K562 (cell line): ENCODE results near the gene KLHL22. TPM values are rescaled to one million over a fixed set of nuclear protein-coding genes. Genes with fewer than 3 reads are reported as not detected.

Experiments used
- ATAC-seq: fragments of 200-7000 bp; cut with Tn5 transposase; 3 replicates; pipeline ENCODE4 v1.9.1; 2020; ENCODE audit warnings: moderate library complexity
- BruUV-seq: library from RNA; stranded (reverse); fragments of 400-500 nt; replicated peaks from 2 replicates; lab custom pipeline; 2021; lab: Mats Ljungman, UMichigan
- CTCF ChIA-PET: fragments of 300-600 bp; formaldehyde crosslinking; extraction: SDS; loops from one replicate; lab custom pipeline; 2021; ENCODE audit warnings: low intra/inter-chr PET ratio; lab: Yijun Ruan, JAX
- POLR2A ChIA-PET: fragments of 300-600, 350-650 bp; sonication (Branson Sonifier 250); formaldehyde crosslinking; extraction: SDS; loops from one replicate; lab custom pipeline; 2021; ENCODE audit warnings: antibody characterized with exemption, inconsistent platforms; lab: Yijun Ruan, JAX
- DNase-seq, 4 experiments: peaks; one replicate each; pipeline versions ENCODE4 v3.0.0 to v3.0.0-alpha.2; 2011 to 2018; ENCODE audit warnings: low spot score in 3 of 4, mixed read lengths in 3 of 4; ENCODE audit errors: extremely low read depth in 1 of 4
- FAIRE-seq: peaks from 2 replicates; lab custom pipeline; 2011; peaks lifted over from hg19 to GRCh38; lab: Jason Lieb, UNC
- H2AFZ ChIP-seq: 2 replicates; pipeline ENCODE4 v1.6.0; 2011; ENCODE audit warnings: low read depth, low read length, control low read depth, inconsistent platforms
- H3K27ac ChIP-seq: fragments of 200-600 bp; 3 replicates; pipeline ENCODE4 v1.8.0; 2011; ENCODE audit warnings: low read depth, mild to moderate bottlenecking, control low read depth, inconsistent platforms, low read length, moderate library complexity, mixed read lengths; ENCODE audit errors: extremely low read depth
- H3K27me3 ChIP-seq, 2 experiments: fragments of 300-600 bp in 1 of 2; 2 replicates in 1 of 2; 3 replicates in 1 of 2; pipeline versions ENCODE4 v1.6.0 to v1.8.0; 2011; ENCODE audit warnings: inconsistent platforms in 2 of 2, low read length in 2 of 2, mild to moderate bottlenecking in 1 of 2, mixed read lengths in 1 of 2, moderate library complexity in 1 of 2; ENCODE audit not compliant: control insufficient read depth in 2 of 2, insufficient read depth in 2 of 2
- H3K36me3 ChIP-seq: fragments of 300-600 bp; 3 replicates; pipeline ENCODE4 v1.8.0; 2011; ENCODE audit warnings: mild to moderate bottlenecking, low read length, inconsistent platforms; ENCODE audit not compliant: control insufficient read depth, insufficient read depth
- H3K4me1 ChIP-seq, 2 experiments: fragments of 200-600 bp in 1 of 2; replicated peaks in 1 of 2; 2 replicates in 1 of 2; 3 replicates in 1 of 2; pipeline versions ENCODE4 v1.5.1 to v1.8.0; 2011; ENCODE audit warnings: inconsistent platforms in 2 of 2, low read length in 2 of 2, mild to moderate bottlenecking in 1 of 2, mixed read lengths in 1 of 2, moderate library complexity in 1 of 2; ENCODE audit not compliant: control insufficient read depth in 2 of 2, insufficient read depth in 2 of 2
- H3K4me2 ChIP-seq: 2 replicates; pipeline ENCODE4 v1.6.1; 2011; ENCODE audit warnings: low read length, control low read depth, inconsistent platforms, mixed read lengths; ENCODE audit not compliant: insufficient read depth
- H3K4me3 ChIP-seq: fragments of 200-600 bp; sonication (generic), shearing (Covaris generic); 2 replicates; pipeline ENCODE4 v1.5.1; 2016; ENCODE audit warnings: control low read depth, inconsistent platforms
- H3K79me2 ChIP-seq: fragments of 200-600 bp; 3 replicates; pipeline ENCODE4 v1.8.0; 2011; ENCODE audit warnings: low read length, inconsistent platforms; ENCODE audit not compliant: control insufficient read depth, insufficient read depth
- H3K9ac ChIP-seq, 2 experiments: 2 replicates each; pipeline versions ENCODE4 v1.6.0 to v1.6.1; 2011; ENCODE audit warnings: low read depth in 2 of 2, low read length in 2 of 2, control low read depth in 1 of 2, inconsistent platforms in 1 of 2, mild to moderate bottlenecking in 1 of 2, mixed read lengths in 1 of 2; ENCODE audit not compliant: insufficient read depth in 1 of 2
- H3K9me1 ChIP-seq: one replicate; pipeline ENCODE4 v1.6.0; 2011; ENCODE audit warnings: inconsistent platforms, mild to moderate bottlenecking, low read length, moderate library complexity; ENCODE audit not compliant: control insufficient read depth, insufficient read depth
- H3K9me3 ChIP-seq: replicated peaks from 2 replicates; pipeline ENCODE4 v1.5.1; 2011; ENCODE audit warnings: low read depth, low read length, inconsistent platforms; ENCODE audit not compliant: control insufficient read depth, insufficient read depth
- H4K20me1 ChIP-seq: replicated peaks from 2 replicates; pipeline ENCODE4 v1.6.1; 2011; ENCODE audit warnings: low read length, inconsistent platforms, mixed read lengths; ENCODE audit not compliant: control insufficient read depth, insufficient read depth
- ELF1 ChIP-seq: fragments of 200-800 bp; sonication (Bioruptor generic); IDR thresholded peaks from 2 replicates; pipeline ENCODE4 v1.6.1; 2016; ENCODE audit warnings: missing genetic modification characterization, missing compliant biosample characterization
- EP300 ChIP-seq: IDR thresholded peaks from 2 replicates; pipeline ENCODE4 v1.6.1; 2012; ENCODE audit warnings: low read length, improper control_type of control experiment
- ETV5 ChIP-seq: sonication (generic); formaldehyde crosslinking; IDR thresholded peaks from 2 replicates; pipeline ENCODE4 v1.4.0; 2020; ENCODE audit warnings: low read depth, mild to moderate bottlenecking, missing genetic modification reagents
- FOXJ3 ChIP-seq: sonication (generic); formaldehyde crosslinking; IDR thresholded peaks from 2 replicates; pipeline ENCODE4 v1.4.0; 2020; ENCODE audit warnings: mild to moderate bottlenecking, missing genetic modification reagents
- HDAC2 ChIP-seq: fragments of 450-650 bp; IDR thresholded peaks from 2 replicates; pipeline ENCODE4 v1.6.1; 2016; ENCODE audit warnings: mild to moderate bottlenecking
- HDAC3 ChIP-seq: fragments of 450-650 bp; IDR thresholded peaks from 2 replicates; pipeline ENCODE4 v1.6.1; 2018; ENCODE audit warnings: borderline replicate concordance, mild to moderate bottlenecking, moderate library complexity; ENCODE audit not compliant: partially characterized antibody
- MECOM ChIP-seq: fragments of 250-450 bp; sonication (Bioruptor Pico); IDR thresholded peaks from 2 replicates; pipeline ENCODE4 v1.8.0; 2022; ENCODE audit warnings: inconsistent platforms
- NFIC ChIP-seq: fragments of 450-650 bp; IDR thresholded peaks from 2 replicates; pipeline ENCODE4 v1.6.1; 2017; ENCODE audit warnings: mild to moderate bottlenecking, inconsistent platforms
- NR1H2 ChIP-seq: sonication (generic); formaldehyde crosslinking; IDR thresholded peaks from 2 replicates; pipeline ENCODE4 v1.4.0; 2020; ENCODE audit warnings: mild to moderate bottlenecking, missing genetic modification reagents
- RCOR1 ChIP-seq, 2 experiments: IDR thresholded peaks; 2 replicates each; pipeline ENCODE4 v1.6.1; 2012; ENCODE audit warnings: low read depth in 2 of 2, low read length in 2 of 2, borderline replicate concordance in 1 of 2, improper control_type of control experiment in 1 of 2
- SIN3A ChIP-seq, 2 experiments: fragments of 150-350 bp in 1 of 2; IDR thresholded peaks; 2 replicates each; pipeline ENCODE4 v1.6.1; 2011 to 2016; ENCODE audit warnings: borderline replicate concordance in 2 of 2, low read depth in 2 of 2, low read length in 2 of 2, mild to moderate bottlenecking in 2 of 2, moderate library complexity in 2 of 2; ENCODE audit not compliant: control insufficient read depth in 1 of 2
- STAT5B ChIP-seq: fragments of 250-450 bp; sonication (Bioruptor Pico); IDR thresholded peaks from 2 replicates; pipeline ENCODE4 v1.8.0; 2021; ENCODE audit warnings: mild to moderate bottlenecking, inconsistent platforms
- TCF3 ChIP-seq: sonication (generic); formaldehyde crosslinking; IDR thresholded peaks from 2 replicates; pipeline ENCODE4 v1.4.0; 2020; ENCODE audit warnings: mild to moderate bottlenecking, missing genetic modification reagents
- THAP7 ChIP-seq: fragments of 250-450 bp; sonication (Bioruptor Pico); IDR thresholded peaks from 2 replicates; pipeline ENCODE4 v1.5.0; 2021
- ZC3H11A ChIP-seq: IDR thresholded peaks from 2 replicates; pipeline ENCODE4 v1.6.1; 2012; ENCODE audit warnings: low read depth, low read length, improper control_type of control experiment
- ZFP1 ChIP-seq: fragments of 450-650 bp; formaldehyde crosslinking; IDR thresholded peaks from 2 replicates; pipeline ENCODE4 v1.4.0; 2020; ENCODE audit warnings: mild to moderate bottlenecking, mixed read lengths
- ZMIZ1 ChIP-seq, 2 experiments: fragments of 150-350 bp in 1 of 2; IDR thresholded peaks; 2 replicates each; pipeline ENCODE4 v1.6.1; 2012 to 2016; ENCODE audit warnings: low read depth in 2 of 2, low read length in 2 of 2, mild to moderate bottlenecking in 1 of 2, moderate library complexity in 1 of 2
- WGBS: fragments of 100-300 bp; shearing (Covaris generic); methylation state at CpG from one replicate; pipeline ENCODE4 v1.1.6; 2016; ENCODE audit warnings: low coverage, mixed read lengths; ENCODE audit not compliant: insufficient coverage; ENCODE audit errors: missing lambda C conversion rate; 5-methylcytosine and 5-hydroxymethylcytosine counted together
- in situ Hi-C: fragments of 300-500 bp; cut with MboI; formaldehyde crosslinking; loops from 4 replicates; pipeline ENCODE4 v1.15.0; 2018; ENCODE audit warnings: inconsistent platforms, mixed read lengths
- intact Hi-C: fragments of 100-400 bp; cut with micrococcal nuclease; formaldehyde crosslinking; loops from 2 replicates; pipeline ENCODE4 v1.14.2; 2022
- polyA plus RNA-seq, 8 experiments: library from polyadenylated mRNA; depleted of rRNA in 4 of 8; stranded (reverse) in 5 of 8; unstranded in 3 of 8; fragments of >200 nt; fragmentation: Nextera tagmentation in 2 of 8; fragmentation: Illumina TruSeq in 1 of 8; extraction: Ambion mirVana in 2 of 8; extraction: Trizol in 1 of 8; gene quantifications; 2 replicates each; pipeline versions ENCODE4 v1.2.1 to v1.2.3, GENCODE V29; 2011 to 2014; ENCODE audit warnings: inconsistent platforms in 1 of 8, missing spikeins in 1 of 8
- total RNA-seq, 7 experiments: library from RNA; depleted of rRNA in 6 of 7; stranded (reverse); fragments of >200 nt in 6 of 7; fragmentation: Illumina TruSeq in 2 of 7; extraction: Trizol in 2 of 7; gene quantifications; 2 replicates each; pipeline versions ENCODE4 v1.2.1 to v1.2.3, GENCODE V29; 2011 to 2021; ENCODE audit warnings: low replicate concordance in 1 of 7

KLHL22 gene
- total and polyA plus RNA-seq, 9 of the 15 experiments (the other 6 are each of a cell fraction or from before 2014, with no cell fraction given): 1.3 to 25.6 (median 15.2) TPM

GRCh38 chr22:20524004-20524481, 28.4 kb upstream of the KLHL22 start:
- H3K4me2 ChIP-seq: peak overlapping the region; percentile 48; the same call in 1 of the 2 replicates
- peaks cover 74% of the 10 kb centered on the region for H3K36me3 ChIP-seq
- 0 out of 2 replicates have a peak, but pooled peaks have one; percentile 53 for TF ChIP-seq MECOM (CRISPR knock-in tag)
- TF ChIP-seq NR1H2: no peak
- no peak for TF ChIP-seq HDAC3
- TF ChIP-seq HDAC2: no peak
- 0 out of 2 replicates have a peak, but pooled peaks have one; percentile 37 for TF ChIP-seq THAP7
- TF ChIP-seq STAT5B (CRISPR knock-in tag): 0 out of 2 replicates have a peak, but pooled peaks have one; percentile 63
- TF ChIP-seq ELF1 (tag): peak; percentile 48; the same call in 1 of the 2 replicates
- peak; percentile 35; the same call in 1 of the 2 replicates for TF ChIP-seq ETV5
- TF ChIP-seq ZFP1 (CRISPR knock-in tag): no peak
- peak in 1 of 2 experiments; percentile 22; a peak in 1 of 4 replicates for TF ChIP-seq SIN3A (IDR thresholded peaks at IDR 0.05; ENCODE audit: borderline replicate concordance in 2 of 2, control insufficient read depth in 1 of 2, low read depth in 2 of 2, low read length in 2 of 2)
- TF ChIP-seq EP300: peak; percentile 53
- TF ChIP-seq ZMIZ1 (IDR thresholded peaks at IDR 0.05; ENCODE audit: low read depth in 2 of 2, low read length in 2 of 2): 0 out of 4 replicates have a peak, but pooled peaks of 1 of the 2 experiments have one; percentile 31
- TF ChIP-seq FOXJ3 (CRISPR knock-in tag): no peak
- TF ChIP-seq NFIC: no peak
- 0 out of 4 replicates have a peak, but pooled peaks of 1 of the 2 experiments have one; percentile 23 for TF ChIP-seq RCOR1 (IDR thresholded peaks at IDR 0.05; ENCODE audit: borderline replicate concordance in 1 of 2, low read depth in 2 of 2, low read length in 2 of 2)
- TF ChIP-seq TCF3 (CRISPR knock-in tag): peak; percentile 53
- peak; percentile 57; the same call in 1 of the 2 replicates for TF ChIP-seq ZC3H11A

More at GRCh38 chr22:20524004-20524481, 28.4 kb upstream of the KLHL22 start:
- DNase-seq (peak in 3 of 4 experiments; percentile 52 to 63 (median 63)), ATAC-seq (peak; percentile 13), FAIRE-seq (no peak)
- in situ Hi-C loops (no loop called here), intact Hi-C loops (no loop called here)
- Histone ChIP-seq H4K20me1 (peaks cover 56% of the 10 kb centered on the region), H3K9me1 (peaks cover 23% of the 10 kb centered on the region), H3K4me3 (no peak overlapping the region), H3K27me3 (no peaks in the 10 kb centered on the region), H3K9ac (peak overlapping the region; percentile 4 to 56), H3K9me3 (no peaks in the 10 kb centered on the region), H3K27ac (peak overlapping the region; percentile 43), H3K4me1 (peaks cover 43 to 52% of the 10 kb centered on the region in 2 experiments), H3K79me2 (peaks cover 90% of the 10 kb centered on the region), H2AFZ (no peak overlapping the region)
- WGBS: 2% methylated on average over 1 of the region's 1 CpG
- BruUV-seq: no TSS peak
- CTCF ChIA-PET: no interaction called here
- POLR2A ChIA-PET: interaction anchor here (0.6 to 68.9 kb wide), 8 partner anchors 4 to 1412 kb away, joined by 3 to 1693 read pairs (median 3); partner anchors contain the start of gene MED15
